Peyer's patch (tissue), 4 donors: ENCODE data around the gene ACOD1.

Experiments used
- CTCF ChIP-seq, 6 experiments: fragments of 450-650 bp in 4 of 6; fragments of 200-600 bp in 2 of 6; sonication (generic) in 1 of 6; IDR thresholded peaks; one replicate each; pipeline ENCODE4 v1.5.1; 2017 to 2019; ENCODE audit warnings: antibody characterized with exemption in 6 of 6, mild to moderate bottlenecking in 3 of 6, moderate library complexity in 1 of 6
- POLR2A ChIP-seq, 2 donors: fragments of 450-650 bp; IDR thresholded peaks; one replicate each; pipeline ENCODE4 v1.5.1; 2017; ENCODE audit warnings: antibody characterized with exemption in 2 of 2, mild to moderate bottlenecking in 2 of 2, moderate library complexity in 2 of 2

DNA sequence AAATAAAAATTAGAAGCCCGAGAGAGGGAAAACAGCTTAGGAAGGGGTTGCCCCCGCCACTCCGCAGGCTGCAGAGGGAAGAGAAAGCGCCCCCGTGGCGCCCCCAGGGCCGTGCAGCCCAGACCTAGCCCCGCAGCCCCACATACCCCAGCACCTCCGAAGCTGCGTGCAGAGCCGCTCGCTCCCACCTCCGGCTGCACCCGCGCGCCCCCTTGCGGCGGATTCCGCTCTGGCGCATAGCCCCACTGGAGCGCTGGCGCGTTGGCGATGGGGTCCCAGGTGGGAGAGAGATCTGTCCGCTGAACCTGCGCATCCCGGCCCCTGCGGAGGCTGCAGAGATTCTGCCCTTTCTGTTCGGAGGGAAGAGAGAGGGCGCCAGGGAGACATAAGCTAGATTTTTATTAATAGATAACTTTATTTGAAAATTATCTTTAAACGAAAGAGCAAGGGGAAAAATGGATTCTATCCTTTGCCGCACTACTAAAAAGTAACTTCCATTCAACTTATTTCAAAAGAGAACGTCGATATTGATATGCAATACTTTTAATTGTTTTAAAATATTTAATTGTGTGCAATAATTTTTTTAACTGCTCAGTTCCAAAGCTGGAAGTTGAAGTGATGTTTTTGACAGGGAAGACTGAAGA, 31.9 kb downstream of the ACOD1 start:
- peak; percentile 64 to 99 (median 77) for TF ChIP-seq CTCF (IDR thresholded peaks at IDR 0.05)
- no peak for TF ChIP-seq POLR2A (IDR thresholded peaks at IDR 0.05)
